ENCODE results near the gene ATP2B2.

Gene ATP2B2

GRCh38 chr3:10350324-10350985, 154.9 kb downstream of the ATP2B2 start:
- no peak for DNase-seq (ENCODE audit: low read depth in 1 of 2, low spot score in 1 of 2)

DNA sequence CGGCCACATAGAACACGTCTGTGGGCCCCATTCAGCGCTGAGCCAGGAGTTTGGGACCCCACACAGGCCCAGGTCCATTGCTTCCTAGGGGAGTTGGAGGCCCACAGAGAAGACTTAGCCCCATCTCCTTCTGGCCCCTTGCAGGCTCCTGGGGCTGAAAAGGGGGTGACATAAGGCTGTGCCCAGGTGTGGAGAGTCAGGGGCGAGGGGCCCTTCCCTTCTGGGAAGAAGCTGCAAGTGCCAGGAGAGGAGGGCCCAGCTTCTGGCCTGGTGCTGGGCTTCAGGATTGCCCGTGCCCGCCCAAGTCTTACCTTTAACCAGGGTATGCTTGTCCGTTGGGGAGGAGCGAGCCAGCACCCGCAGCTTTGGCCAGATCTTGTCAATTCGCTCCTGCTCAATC, 155.6 kb downstream of the ATP2B2 start:
- DNase-seq (ENCODE audit: low read depth in 1 of 2, low spot score in 1 of 2), result no peak

DNA sequence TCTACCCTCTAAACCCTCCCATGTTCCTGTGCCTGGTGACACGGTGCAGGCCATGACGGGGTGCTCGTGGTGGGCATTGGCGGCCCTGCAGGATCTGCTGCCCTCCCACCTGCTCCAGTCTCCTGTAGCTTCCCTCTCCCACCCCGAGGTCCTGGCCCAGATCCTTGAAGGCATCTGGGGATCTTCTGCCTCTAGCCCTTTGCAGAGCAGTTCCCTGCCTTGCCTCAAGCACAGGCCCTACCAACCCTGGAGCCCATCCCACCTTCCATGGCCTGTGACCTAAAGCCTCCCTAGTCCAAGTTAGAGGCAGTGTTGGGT, 157.0 kb downstream of the ATP2B2 start:
- no peak for DNase-seq (ENCODE audit: low read depth in 1 of 2, low spot score in 1 of 2)

- no peak for DNase-seq (ENCODE audit: low read depth in 1 of 2, low spot score in 1 of 2)
Measured at GRCh38 chr3:10347648-10348403, 157.6 kb downstream of the ATP2B2 start.

DNA sequence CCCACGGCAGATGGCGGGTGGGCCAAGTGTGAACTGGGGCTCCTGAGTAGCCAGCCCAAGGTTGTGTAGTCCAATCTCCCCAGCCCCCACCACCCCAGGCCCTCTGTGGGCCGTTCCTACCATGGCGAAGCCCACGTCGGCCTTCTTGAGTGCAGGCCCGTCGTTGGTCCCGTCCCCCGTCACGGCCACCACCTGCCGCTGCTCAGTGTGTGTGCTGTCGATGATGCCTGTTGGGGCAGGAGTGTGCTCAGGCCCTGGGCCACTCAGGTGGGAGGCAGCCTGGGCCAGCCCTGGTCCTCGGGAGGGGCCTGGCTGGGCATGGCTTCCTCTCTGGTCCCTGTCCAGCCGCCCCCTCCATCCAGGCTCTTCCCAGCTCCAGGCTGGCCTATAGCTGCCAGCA, 159.5 kb downstream of the ATP2B2 start:
- no peak for DNase-seq (ENCODE audit: low read depth in 1 of 2, low spot score in 1 of 2)

- DNase-seq (ENCODE audit: low read depth in 1 of 2, low spot score in 1 of 2), result no peak
Measured at GRCh38 chr3:10344944-10345575, 160.3 kb downstream of the ATP2B2 start.

DNA sequence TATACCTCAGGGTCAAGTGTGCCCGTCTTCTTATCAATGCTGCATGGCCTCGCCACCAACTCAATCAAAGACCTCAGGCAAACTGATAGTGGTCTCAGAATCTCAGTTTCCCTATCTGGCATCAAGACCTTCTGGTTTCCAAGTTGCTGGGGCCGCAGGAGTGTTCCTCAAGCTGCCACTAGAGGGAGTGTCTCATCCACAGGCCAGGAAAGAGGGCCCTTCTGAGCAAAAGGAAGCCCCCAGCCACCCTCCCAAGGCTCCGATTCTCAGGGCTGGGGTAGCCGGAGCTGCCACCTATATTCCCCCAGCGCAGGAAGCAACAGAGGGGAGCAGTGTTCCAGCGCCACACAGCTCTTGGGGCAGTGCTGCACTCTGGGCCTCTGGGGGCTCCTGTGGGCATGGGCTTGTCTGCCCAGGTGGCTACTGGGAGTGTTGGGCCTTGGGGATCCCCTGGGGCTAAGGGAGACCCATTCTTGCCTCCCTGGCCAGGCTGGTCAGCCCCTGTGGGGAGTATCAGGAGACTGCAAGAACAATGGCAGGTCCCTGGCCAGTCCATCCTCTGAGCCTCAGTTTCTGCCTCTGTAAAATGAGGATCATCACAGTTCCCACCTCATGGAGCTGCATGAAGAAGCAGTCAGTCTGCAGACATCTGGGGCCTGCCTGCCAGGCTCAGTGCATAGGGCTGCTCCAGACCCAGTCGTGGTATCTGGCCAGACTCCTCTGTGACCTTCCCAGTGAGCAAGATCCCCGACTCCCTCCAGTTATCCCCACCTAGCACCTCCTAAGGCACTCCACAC, 161.0 kb downstream of the ATP2B2 start:
- DNase-seq (ENCODE audit: low read depth in 1 of 2, low spot score in 1 of 2), result peak; percentile 12 to 46

- no peak for DNase-seq (ENCODE audit: low read depth in 1 of 2, low spot score in 1 of 2)
Measured at GRCh38 chr3:10343526-10343925, 161.9 kb downstream of the ATP2B2 start.

DNA sequence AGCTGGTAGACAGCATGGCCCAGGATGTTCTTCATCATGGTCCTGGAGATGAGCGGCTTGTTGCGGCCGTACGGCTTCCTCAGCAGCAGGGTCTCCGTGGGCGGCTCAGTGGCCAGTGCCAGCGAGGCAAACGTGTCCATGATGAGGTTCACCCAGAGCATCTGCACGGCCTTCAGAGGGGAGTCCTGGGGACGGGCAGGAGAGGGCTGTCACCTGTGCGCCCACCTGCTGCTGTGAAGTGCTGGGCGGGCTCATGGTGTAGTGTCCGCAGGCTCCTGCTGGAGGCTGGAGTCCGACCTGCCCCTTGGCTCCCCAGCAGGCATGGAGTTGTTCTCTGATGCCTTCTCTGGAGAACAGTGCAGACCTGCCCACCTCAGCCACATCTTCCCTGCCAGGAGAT, 162.6 kb downstream of the ATP2B2 start:
- no peak for DNase-seq (ENCODE audit: low read depth in 1 of 2, low spot score in 1 of 2)

- DNase-seq (ENCODE audit: low read depth in 1 of 2, low spot score in 1 of 2), result no peak
Measured at GRCh38 chr3:10341901-10342398, 163.4 kb downstream of the ATP2B2 start.

DNA sequence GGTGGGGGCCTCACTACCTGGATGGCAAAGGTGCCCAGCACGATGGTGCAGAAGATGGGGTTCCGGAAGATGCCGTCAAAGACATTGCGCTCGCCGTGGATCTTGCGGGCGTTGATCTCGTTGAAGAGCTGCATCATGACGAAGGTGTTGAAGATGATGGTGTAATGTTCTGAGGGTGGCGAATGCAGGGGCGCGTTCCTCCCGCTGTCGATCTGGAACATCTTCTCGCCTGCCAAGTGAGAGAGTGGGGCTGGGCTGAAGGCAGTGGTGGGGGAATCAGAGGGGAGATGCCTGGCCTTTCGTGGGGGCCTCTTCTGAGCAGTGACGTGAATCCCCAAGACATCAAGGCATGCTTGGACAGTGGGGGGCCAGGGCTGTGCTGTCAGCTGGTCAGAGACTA, 164.9 kb downstream of the ATP2B2 start:
- DNase-seq (ENCODE audit: low read depth in 1 of 2, low spot score in 1 of 2), result no peak

DNA sequence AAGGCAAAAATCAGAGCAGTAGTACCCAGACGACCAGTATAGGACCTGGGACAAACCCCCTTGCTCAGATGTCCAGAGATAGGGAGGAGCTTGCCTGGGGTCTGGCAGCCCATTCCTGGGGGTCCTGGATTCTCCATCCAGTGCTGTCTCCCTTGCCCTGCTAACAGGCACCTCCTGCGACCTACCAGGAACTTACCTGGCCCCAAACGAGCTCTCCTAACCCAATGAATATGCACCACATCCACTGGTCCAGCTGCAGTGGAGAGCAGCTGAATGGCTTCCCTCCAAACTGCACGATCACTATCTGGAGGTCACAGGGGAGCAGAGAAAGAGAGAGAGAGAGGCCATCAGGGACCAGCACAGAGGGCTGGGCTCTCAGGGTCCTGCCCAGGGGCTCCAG, 165.3 kb downstream of the ATP2B2 start:
- DNase-seq (ENCODE audit: low read depth in 1 of 2, low spot score in 1 of 2), result no peak

DNA sequence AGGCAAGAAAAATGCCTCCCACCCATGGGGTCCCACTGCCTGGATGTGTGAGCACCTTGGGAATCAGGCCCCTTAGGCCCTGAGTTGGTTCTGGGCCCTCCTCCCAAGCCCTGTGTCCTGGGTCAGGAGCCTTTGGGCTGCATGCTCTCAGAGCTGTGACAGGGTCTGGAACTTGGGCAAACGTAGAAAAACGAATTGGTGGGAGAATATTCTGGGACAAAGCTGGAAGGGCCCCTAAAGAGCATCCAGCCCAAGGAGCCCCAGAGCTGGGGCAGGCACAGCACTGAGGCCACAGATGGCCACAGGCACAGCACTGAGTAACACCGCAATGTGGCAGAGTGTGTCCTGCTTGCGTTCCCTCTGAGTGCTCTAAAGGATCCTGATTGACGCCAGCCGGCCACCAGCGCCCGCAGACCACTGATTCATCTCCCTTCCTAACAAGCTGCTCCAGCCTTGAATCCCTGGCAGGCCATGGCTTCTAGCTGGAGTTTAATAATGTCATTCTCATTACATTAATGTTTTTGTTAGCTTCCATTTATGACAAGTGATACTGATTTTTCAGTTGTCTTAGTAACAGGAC, 165.9 kb downstream of the ATP2B2 start:
- DNase-seq (ENCODE audit: low read depth in 1 of 2, low spot score in 1 of 2), result no peak

- no peak for DNase-seq (ENCODE audit: low read depth in 1 of 2, low spot score in 1 of 2)
Measured at GRCh38 chr3:10338591-10339353, 166.6 kb downstream of the ATP2B2 start.

DNA sequence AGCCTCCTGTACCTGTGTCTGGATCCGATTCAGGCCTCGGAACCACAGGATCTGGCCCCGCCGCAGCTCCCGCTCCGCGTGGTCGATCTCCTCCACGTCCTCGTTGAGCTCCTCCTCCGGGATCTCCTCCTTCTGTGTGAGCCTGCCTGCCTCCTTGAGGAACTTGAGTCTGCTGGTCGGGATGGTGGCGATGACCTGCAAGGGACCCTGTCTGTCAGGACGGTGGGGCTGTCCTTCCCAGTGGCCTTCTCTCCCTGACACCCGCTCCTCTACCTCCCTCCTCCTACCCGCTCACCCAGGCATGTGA, 167.3 kb downstream of the ATP2B2 start:
- DNase-seq (ENCODE audit: low read depth in 1 of 2, low spot score in 1 of 2), result no peak

GRCh38 chr3:10337323-10338163, 167.8 kb downstream of the ATP2B2 start:
- no peak for DNase-seq (ENCODE audit: low read depth in 1 of 2, low spot score in 1 of 2)

DNA sequence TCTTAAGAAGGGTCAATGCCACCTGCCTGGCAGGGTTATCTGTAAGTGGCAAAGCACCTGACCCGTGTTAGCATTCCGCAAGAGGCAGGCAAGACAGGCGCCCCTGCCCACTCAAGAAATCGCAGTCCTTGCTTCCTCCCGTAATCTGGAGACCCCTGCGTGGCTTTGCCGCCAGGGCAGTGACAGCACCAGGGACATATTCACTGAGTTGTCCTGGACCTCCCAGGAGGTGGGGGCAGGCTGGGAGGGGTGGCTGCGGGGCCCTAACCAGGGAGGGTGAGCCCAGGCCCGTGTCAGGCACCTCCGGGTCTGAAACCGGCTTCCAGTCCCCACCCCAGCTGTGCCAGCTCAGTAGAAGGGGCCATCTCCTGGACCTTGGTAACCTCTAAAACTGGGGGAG, 168.6 kb downstream of the ATP2B2 start:
- DNase-seq (ENCODE audit: low read depth in 1 of 2, low spot score in 1 of 2), result no peak

GRCh38 chr3:10335871-10336622, 169.3 kb downstream of the ATP2B2 start:
- no peak for DNase-seq (ENCODE audit: low read depth in 1 of 2, low spot score in 1 of 2)

DNA sequence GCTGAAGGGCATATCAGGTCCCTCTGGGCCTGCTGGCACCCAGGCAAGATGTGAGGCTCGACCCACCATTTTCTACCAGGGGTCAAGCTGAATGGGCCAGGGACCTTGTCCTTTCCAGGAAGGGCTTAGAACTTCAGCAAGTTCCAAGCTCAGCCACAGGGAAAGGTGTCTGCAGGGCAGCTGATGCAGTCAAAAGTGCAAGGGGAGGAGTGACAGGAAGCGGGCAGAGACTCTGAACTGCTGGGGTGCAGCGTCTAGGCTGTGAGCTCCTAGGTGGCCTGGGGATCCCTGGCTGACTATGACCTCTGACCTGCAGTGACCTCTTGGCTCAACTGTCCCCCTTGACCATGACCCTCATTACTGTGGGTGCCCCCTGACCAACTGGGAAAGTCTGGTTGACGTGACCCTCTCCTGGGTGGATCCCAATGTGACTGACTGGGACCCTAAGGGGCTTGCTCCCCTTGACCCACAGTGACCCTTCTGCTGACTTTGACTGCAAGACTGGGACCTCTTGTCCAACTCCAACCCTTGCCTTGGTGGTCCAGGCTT, 170.1 kb downstream of the ATP2B2 start:
- no peak for DNase-seq (ENCODE audit: low read depth in 1 of 2, low spot score in 1 of 2)

Measured in stimulated activated CD4-positive, alpha-beta T cell treated with anti-CD3 and anti-CD28 coated beads, Interleukin-15, amount 100 ng/mL, for 1 hour (primary cell).